DMS79 (cell line): Measurements from ENCODE around the gene SHISA2.
"Not testable (repeated sequence)": the region's sequence is repeated elsewhere in the genome, so short reads cannot be mapped to it uniquely, and the experiment has no call there.

Experiments used
- DNase-seq: peaks from one replicate; lab custom pipeline; 2025; lab: John Stamatoyannopoulos, UW

SHISA2 gene

GRCh38 chr13:26051657-26052311 is at the start of gene SHISA2:
TSS of gene SHISA2 (minus strand) at chr13:26052016. CDS start at chr13:26050975, 1,041 bp downstream.
- DNase-seq, result no peak

- no peak for DNase-seq
Measured at GRCh38 chr13:26095846-26096610, 44.2 kb upstream of the SHISA2 start.

GRCh38 chr13:26095338-26095737 is 43.5 kb upstream of the SHISA2 start:
- no peak for DNase-seq

GRCh38 chr13:26076821-26077220 is 25.0 kb upstream of the SHISA2 start:
- not testable (repeated sequence) for DNase-seq

GRCh38 chr13:26075498-26075897 is 23.7 kb upstream of the SHISA2 start:
- no peak for DNase-seq

GRCh38 chr13:26074706-26075105 is 22.9 kb upstream of the SHISA2 start:
- no peak for DNase-seq

- not testable (repeated sequence) for DNase-seq
Measured at GRCh38 chr13:26072335-26072734, 20.5 kb upstream of the SHISA2 start.

GRCh38 chr13:26071691-26072090 is 19.9 kb upstream of the SHISA2 start:
- DNase-seq, result no peak

- not testable (repeated sequence) for DNase-seq
Measured at GRCh38 chr13:26069642-26070041, 17.8 kb upstream of the SHISA2 start.

GRCh38 chr13:26068372-26068771 is 16.6 kb upstream of the SHISA2 start:
- not testable (repeated sequence) for DNase-seq

GRCh38 chr13:26067601-26068000 is 15.8 kb upstream of the SHISA2 start:
- no peak for DNase-seq

- DNase-seq, result not testable (repeated sequence)
Measured at GRCh38 chr13:26066492-26066891, 14.7 kb upstream of the SHISA2 start.

GRCh38 chr13:26062853-26063444 is 11.1 kb upstream of the SHISA2 start:
- DNase-seq, result no peak

- no peak for DNase-seq
Measured at GRCh38 chr13:26061947-26062346, 10.1 kb upstream of the SHISA2 start.

GRCh38 chr13:26061256-26061655 is 9.4 kb upstream of the SHISA2 start:
- no peak for DNase-seq

- no peak for DNase-seq
Measured at GRCh38 chr13:26060357-26060756, 8.5 kb upstream of the SHISA2 start.

- no peak for DNase-seq
Measured at GRCh38 chr13:26058704-26059103, 6.9 kb upstream of the SHISA2 start.

GRCh38 chr13:26054896-26055295 is 3.1 kb upstream of the SHISA2 start:
- DNase-seq, result no peak

- DNase-seq, result no peak
Measured at GRCh38 chr13:26053418-26053980, 1.7 kb upstream of the SHISA2 start.

- DNase-seq, result no peak
Measured at GRCh38 chr13:26052337-26052736, 521 bp upstream of the SHISA2 start.

GRCh38 chr13:26051231-26051656 is 572 bp downstream of the SHISA2 start:
- DNase-seq, result no peak

- no peak for DNase-seq
Measured at GRCh38 chr13:26050568-26051230, 1.1 kb downstream of the SHISA2 start.
